Type B pancreatic cell (in vitro differentiated cells): ENCODE data around the gene UGT2B15. TPM values are rescaled to one million over a fixed set of nuclear protein-coding genes. Genes with fewer than 3 reads are reported as not detected.

Source experiments
- DNase-seq: peaks from one replicate; pipeline ENCODE4 v3.0.0; 2021; ENCODE audit warnings: mixed read lengths; ENCODE audit not compliant: unreplicated experiment; ENCODE audit errors: extremely low spot score
- H3K27ac Mint-ChIP-seq: 2 replicates; pipeline ENCODE4 v1.8.0; 2021; ENCODE audit warnings: mild to moderate bottlenecking, mixed read lengths
- H3K27me3 Mint-ChIP-seq: 2 replicates; pipeline ENCODE4 v1.8.0; 2021; ENCODE audit warnings: mixed read lengths
- H3K36me3 Mint-ChIP-seq: 2 replicates; pipeline ENCODE4 v1.8.0; 2021; ENCODE audit warnings: mixed read lengths
- H3K4me1 Mint-ChIP-seq: one replicate; pipeline ENCODE4 v1.8.0; 2021; ENCODE audit warnings: mixed read lengths; ENCODE audit not compliant: unreplicated experiment
- H3K4me3 Mint-ChIP-seq: 2 replicates; pipeline ENCODE4 v1.8.0; 2021; ENCODE audit warnings: mild to moderate bottlenecking, mixed read lengths
- H3K9me3 Mint-ChIP-seq: 2 replicates; pipeline ENCODE4 v1.8.0; 2021; ENCODE audit warnings: mixed read lengths
- CTCF ChIP-seq: fragments of 200-600 bp; sonication (generic); conservative IDR thresholded peaks from 2 replicates; pipeline ENCODE4 v1.5.0; 2021; ENCODE audit warnings: antibody characterized with exemption, mild to moderate bottlenecking
- total RNA-seq: library from RNA; stranded (reverse); gene quantifications from 2 replicates; pipeline ENCODE4 v1.2.1, GENCODE V29; 2021; ENCODE audit warnings: low replicate concordance

UGT2B15 gene
- total RNA-seq, 1 donor from 2014 or later, result 5.2 TPM

GRCh38 chr4:68599150-68599549, 71.3 kb downstream of the UGT2B15 start:
- no peaks in the 10 kb centered on the region for H3K27me3 Mint-ChIP-seq
- TF ChIP-seq CTCF, result no peak
- H3K27ac Mint-ChIP-seq, result no peak overlapping the region
- DNase-seq, result no peak
- H3K4me1 Mint-ChIP-seq, result no peaks in the 10 kb centered on the region
- no peaks in the 10 kb centered on the region for H3K9me3 Mint-ChIP-seq
- H3K36me3 Mint-ChIP-seq, result no peaks in the 10 kb centered on the region
- no peak overlapping the region for H3K4me3 Mint-ChIP-seq

- no peak for TF ChIP-seq CTCF
- no peaks in the 10 kb centered on the region for H3K9me3 Mint-ChIP-seq
- no peak for DNase-seq
- no peaks in the 10 kb centered on the region for H3K36me3 Mint-ChIP-seq
- H3K27me3 Mint-ChIP-seq, result no peaks in the 10 kb centered on the region
- no peak overlapping the region for H3K27ac Mint-ChIP-seq
- no peaks in the 10 kb centered on the region for H3K4me1 Mint-ChIP-seq
- no peak overlapping the region for H3K4me3 Mint-ChIP-seq
Measured at GRCh38 chr4:68597482-68597881, 73.0 kb downstream of the UGT2B15 start.

Other genes starting within 250 kb of the UGT2B15 start
- 2.0 and 7.3 TPM in 2 replicates for gene TMPRSS11E, start 223.2 kb downstream of the UGT2B15 start, total RNA-seq
- gene UGT2B17, start 94.3 kb downstream of the UGT2B15 start, total RNA-seq, result 0.31 TPM in 1 of 2 replicates, not detected in the other
- gene UGT2B10, start 145.3 kb upstream of the UGT2B15 start, total RNA-seq, result 0.17 and 0.45 TPM in 2 replicates